Renal pelvis (tissue), 4 donors: Measurements from ENCODE around the gene GNL1. TPM values are rescaled to one million over a fixed set of nuclear protein-coding genes. Genes with fewer than 3 reads are reported as not detected.
"Not testable (repeated sequence)": the region's sequence is repeated elsewhere in the genome, so short reads cannot be mapped to it uniquely, and the experiment has no call there.

ENCODE experiments used
- DNase-seq: peaks from one replicate; pipeline ENCODE4 v3.0.0-alpha.2; 2013
- polyA plus RNA-seq, 3 donors: library from polyadenylated mRNA; unstranded; fragments of 120-200 nt; gene quantifications; one replicate each; pipeline ENCODE4 v1.2.1, GENCODE V29; 2013; ENCODE audit not compliant: insufficient read length in 3 of 3

The GNL1 gene
- polyA plus RNA-seq, 3 donors, result 97.3 to 111 (median 102) TPM

- DNase-seq, result no peak
Measured at GRCh38 chr6:30507849-30508827, 48.2 kb downstream of the GNL1 start.

DNA sequence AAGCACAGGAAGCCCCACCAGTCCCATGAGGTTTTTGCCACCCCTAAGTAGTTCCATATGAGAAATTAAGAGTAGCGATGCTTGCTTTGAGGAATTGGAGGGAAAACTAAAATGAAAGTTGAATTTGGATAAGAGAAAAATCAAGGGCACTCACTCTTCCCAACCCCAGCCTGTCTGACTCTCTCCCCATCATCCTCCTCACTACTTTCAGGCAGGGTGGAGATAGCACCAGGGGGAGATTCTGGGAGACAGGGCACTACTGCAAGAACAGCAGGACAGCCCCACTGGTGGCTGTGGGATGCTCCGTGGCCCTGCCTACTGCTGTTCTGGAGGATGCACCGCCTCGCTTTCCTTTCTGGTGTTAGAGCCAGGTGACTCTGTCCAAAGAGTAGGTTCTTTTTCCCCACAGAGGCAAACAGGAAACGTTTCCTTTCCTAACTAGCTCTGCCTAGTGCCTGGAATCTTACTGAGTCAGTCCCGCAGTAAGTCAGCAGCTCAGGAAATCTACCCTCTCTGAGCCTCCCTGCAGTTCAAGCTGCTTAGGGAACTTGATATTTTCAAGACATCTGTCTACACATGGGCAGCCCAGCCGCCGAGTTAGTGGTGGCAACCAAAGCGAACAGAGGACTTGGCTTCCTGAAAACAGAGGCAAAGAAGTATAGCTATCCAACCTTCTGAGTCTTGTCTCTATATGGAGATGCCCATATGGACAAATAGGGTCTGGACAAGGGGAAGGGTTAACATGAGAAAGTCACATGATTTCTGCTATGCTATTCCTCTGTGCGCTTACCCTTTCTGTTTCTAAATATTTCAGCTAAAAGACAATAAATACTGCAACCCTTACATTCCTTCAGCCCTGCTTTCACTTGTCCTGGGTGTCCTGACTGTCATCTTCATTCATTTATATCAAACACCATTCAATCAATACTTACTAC is 55.6 kb downstream of the GNL1 start:
- DNase-seq, result no peak

DNA sequence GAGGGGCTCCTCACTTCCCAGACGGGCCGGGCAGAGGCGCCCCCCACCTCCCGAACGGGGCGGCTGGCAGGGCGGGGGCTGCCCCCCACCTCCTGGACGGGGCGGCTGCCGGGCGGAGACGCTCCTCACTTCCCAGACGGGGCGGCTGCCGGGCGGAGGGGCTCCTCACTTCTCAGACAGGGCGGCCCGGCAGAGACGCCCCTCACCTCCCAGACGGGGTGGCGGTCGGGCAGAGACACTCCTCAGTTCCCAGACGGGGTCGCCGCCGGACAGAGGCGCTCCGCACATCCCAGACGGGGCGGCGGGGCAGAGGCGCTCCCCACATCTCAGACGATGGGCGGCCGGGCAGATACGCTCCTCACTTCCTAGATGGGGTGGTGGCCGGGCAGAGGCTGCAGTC is 57.6 kb downstream of the GNL1 start:
- DNase-seq, result not testable (repeated sequence)

DNA sequence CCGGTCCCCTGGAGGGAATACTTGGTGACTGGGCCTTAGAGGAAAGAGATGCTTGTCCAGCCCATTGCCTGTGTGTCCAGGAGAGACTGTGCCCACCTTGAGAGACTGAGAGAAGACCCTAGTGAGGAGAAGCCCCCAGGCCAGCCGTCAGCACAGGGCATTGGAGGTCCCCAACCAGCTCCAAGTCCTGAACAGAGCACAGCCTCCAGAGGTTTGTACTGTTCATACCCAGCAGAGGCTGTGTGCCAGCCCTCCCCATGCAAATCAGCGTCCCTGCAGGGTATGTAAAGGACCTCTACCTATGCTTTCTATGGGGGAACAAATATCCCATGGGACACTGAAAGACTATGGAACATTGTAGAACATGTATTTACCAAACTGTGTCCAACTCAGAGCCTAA is 58.6 kb downstream of the GNL1 start:
- DNase-seq, result no peak

DNA sequence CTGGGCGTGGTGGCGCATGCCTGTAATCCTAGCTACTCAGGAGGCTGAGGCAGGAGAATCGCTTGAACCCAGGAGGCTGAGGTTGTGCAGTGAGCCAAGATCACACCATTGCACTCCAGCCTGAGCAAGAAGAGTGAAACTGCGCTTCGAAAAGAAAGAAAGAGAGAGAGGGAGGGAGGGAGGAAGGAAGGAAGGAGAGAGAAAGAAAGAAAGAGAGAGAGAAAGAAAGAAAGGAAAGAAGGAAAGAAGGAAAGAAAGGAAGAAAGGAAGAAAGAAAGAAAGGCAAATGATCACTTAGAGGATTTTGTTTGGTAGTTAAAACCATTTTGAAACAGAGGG is 59.1 kb downstream of the GNL1 start:
- not testable (repeated sequence) for DNase-seq

- DNase-seq, result no peak
Measured at GRCh38 chr6:30495993-30496392, 60.3 kb downstream of the GNL1 start.

- not testable (repeated sequence) for DNase-seq
Measured at GRCh38 chr6:30495060-30495459, 61.2 kb downstream of the GNL1 start.

DNA sequence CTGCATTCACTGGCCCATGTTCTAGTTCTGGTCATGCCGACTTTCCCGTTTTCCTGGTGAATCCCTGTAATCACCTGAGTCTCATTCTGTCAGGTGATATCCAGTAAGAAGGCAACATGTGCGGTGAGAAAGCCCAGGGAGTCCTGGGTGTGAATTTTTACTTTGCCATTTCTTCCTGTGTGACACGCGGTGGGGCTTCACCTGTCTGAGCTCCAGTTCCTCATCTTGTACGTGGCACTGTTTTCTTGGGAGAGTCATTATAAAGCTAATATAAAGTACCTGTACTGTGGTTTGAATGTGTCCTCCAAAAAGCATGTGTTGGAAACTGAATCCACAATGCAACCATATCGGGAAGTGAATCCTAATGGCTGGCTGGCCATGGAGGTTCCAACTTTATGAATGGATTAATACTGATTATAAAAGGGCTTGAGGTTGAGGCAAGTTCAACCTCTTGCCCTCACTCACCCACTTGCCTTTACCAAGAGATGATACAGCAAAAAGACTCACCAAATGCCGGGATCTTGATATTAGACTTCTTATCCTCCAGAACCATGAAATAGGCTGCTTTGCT is 61.9 kb downstream of the GNL1 start:
- DNase-seq, result no peak

- no peak for DNase-seq
Measured at GRCh38 chr6:30493643-30494250, 62.5 kb downstream of the GNL1 start.

- no peak for DNase-seq
Measured at GRCh38 chr6:30491991-30492952, 64.0 kb downstream of the GNL1 start.

Other genes starting within 250 kb of the GNL1 start
- 10 to 100 TPM; 12.5 to 16.1 (median 14.5) TPM for gene TRIM39, start 229.6 kb downstream of the GNL1 start, polyA plus RNA-seq
- gene RPP21, start 211.3 kb downstream of the GNL1 start, polyA plus RNA-seq, result 10 to 100 TPM; 32.5 to 44.0 (median 38.5) TPM
- 100 to 1,000 TPM; 103 to 110 (median 106) TPM for gene HLA-E, start 67.0 kb downstream of the GNL1 start, polyA plus RNA-seq
- gene PRR3, start 806 bp upstream of the GNL1 start, polyA plus RNA-seq, result 10 to 100 TPM; 29.2 to 37.4 (median 35.4) TPM
- gene ABCF1, start 15.0 kb upstream of the GNL1 start, polyA plus RNA-seq, result 10 to 100 TPM; 69.3 to 77.9 (median 73.6) TPM
- 10 to 100 TPM; 53.5 to 62.5 (median 55.6) TPM for gene PPP1R10, start 60.8 kb upstream of the GNL1 start, polyA plus RNA-seq
- 10 to 100 TPM; 56.0 to 65.1 (median 62.2) TPM for gene MRPS18B, start 61.4 kb upstream of the GNL1 start, polyA plus RNA-seq
- 10 to 100 TPM; 38.7 to 60.2 (median 59.4) TPM for gene ATAT1, start 70.4 kb upstream of the GNL1 start, polyA plus RNA-seq
- 10 to 100 TPM; 17.6 to 25.5 (median 22.9) TPM for gene C6orf136, start 90.6 kb upstream of the GNL1 start, polyA plus RNA-seq
- gene DHX16, start 116.5 kb upstream of the GNL1 start, polyA plus RNA-seq, result 10 to 100 TPM; 48.6 to 51.8 (median 50.0) TPM
- gene PPP1R18, start 130.2 kb upstream of the GNL1 start, polyA plus RNA-seq, result 10 to 100 TPM; 33.7 to 42.6 (median 37.4) TPM
- 10 to 100 TPM; 35.3 to 43.5 (median 39.7) TPM for gene NRM, start 134.5 kb upstream of the GNL1 start, polyA plus RNA-seq
- 10 to 100 TPM; 45.4 to 55.6 (median 53.0) TPM for gene MDC1, start 160.8 kb upstream of the GNL1 start, polyA plus RNA-seq
- gene TUBB, start 163.9 kb upstream of the GNL1 start, polyA plus RNA-seq, result 1,000 to 10,000 TPM; 1,096 to 1,335 (median 1,230) TPM
- 100 to 1,000 TPM; 138 to 144 (median 138) TPM for gene FLOT1, start 186.2 kb upstream of the GNL1 start, polyA plus RNA-seq
- 10 to 100 TPM; 21.0 to 21.8 (median 21.2) TPM for gene IER3, start 188.1 kb upstream of the GNL1 start, polyA plus RNA-seq